Endothelial cell of umbilical vein (primary cell): ENCODE measurements around the gene SLC45A1. TPM values are rescaled to one million over a fixed set of nuclear protein-coding genes. Genes with fewer than 3 reads are reported as not detected.

Experiments used
- BruUV-seq: library from RNA; stranded (reverse); fragments of 400-500 nt; replicated peaks from 2 replicates; lab custom pipeline; 2021; lab: Mats Ljungman, UMichigan
- CTCF ChIA-PET: fragments of 300-600, 350-600 bp; sonication (Branson Sonifier 250); formaldehyde crosslinking; loops from one replicate; lab custom pipeline; 2021; ENCODE audit warnings: antibody characterized with exemption, inconsistent platforms; lab: Charles Lee
- POLR2A ChIA-PET: fragments of 300-600, 350-600 bp; sonication (Branson Sonifier 250); formaldehyde crosslinking; loops from one replicate; lab custom pipeline; 2021; ENCODE audit warnings: antibody characterized with exemption, inconsistent platforms; lab: Charles Lee
- DNase-seq: peaks from one replicate; pipeline ENCODE4 v3.0.0-alpha.2; 2011; ENCODE audit warnings: low read depth, low spot score
- FAIRE-seq: peaks from 2 replicates; lab custom pipeline; 2011; peaks lifted over from hg19 to GRCh38; lab: Jason Lieb, UNC
- H2AFZ ChIP-seq: 2 replicates; pipeline ENCODE4 v1.6.0; 2012; ENCODE audit warnings: low read depth, low read length, control low read depth, inconsistent platforms
- H3K27ac ChIP-seq: 2 replicates; pipeline ENCODE4 v1.5.1; 2011; ENCODE audit warnings: low read depth, mild to moderate bottlenecking, control low read depth, low read length, moderate library complexity; ENCODE audit not compliant: insufficient read depth
- H3K27me3 ChIP-seq, 2 experiments: 2 replicates each; pipeline versions ENCODE4 v1.6.0 to v1.6.1; 2011; ENCODE audit warnings: low read length in 2 of 2, mixed read lengths in 1 of 2; ENCODE audit not compliant: control insufficient read depth in 2 of 2, insufficient read depth in 2 of 2
- H3K36me3 ChIP-seq, 2 experiments: 2 replicates in 1 of 2; 3 replicates in 1 of 2; pipeline ENCODE4 v1.5.1; 2011; ENCODE audit warnings: low read length in 2 of 2, mild to moderate bottlenecking in 1 of 2, moderate library complexity in 1 of 2; ENCODE audit not compliant: control insufficient read depth in 2 of 2, insufficient read depth in 2 of 2; ENCODE audit errors: extremely low read depth in 1 of 2
- H3K4me1 ChIP-seq: 3 replicates; pipeline ENCODE4 v1.5.1; 2011; ENCODE audit warnings: mild to moderate bottlenecking, low read length; ENCODE audit not compliant: control insufficient read depth, insufficient read depth; ENCODE audit errors: extremely low read depth
- H3K4me2 ChIP-seq: 2 replicates; pipeline ENCODE4 v1.6.1; 2011; ENCODE audit warnings: low read length, control low read depth, mixed read lengths; ENCODE audit not compliant: insufficient read depth
- H3K4me3 ChIP-seq, 3 experiments: fragments of 200-600 bp in 1 of 3; sonication (generic), shearing (Covaris generic) in 1 of 3; replicated peaks in 1 of 3; 2 replicates each; pipeline ENCODE4 v1.5.1; 2011 to 2016; ENCODE audit warnings: control low read depth in 3 of 3, low read length in 3 of 3, mild to moderate bottlenecking in 2 of 3, inconsistent platforms in 1 of 3, low read depth in 1 of 3, moderate library complexity in 1 of 3; ENCODE audit not compliant: insufficient read depth in 1 of 3
- H3K79me2 ChIP-seq: 2 replicates; pipeline ENCODE4 v1.6.0; 2012; ENCODE audit warnings: low read length, inconsistent platforms; ENCODE audit not compliant: control insufficient read depth, insufficient read depth
- H3K9ac ChIP-seq: replicated peaks from 2 replicates; pipeline ENCODE3; 2011; ENCODE audit warnings: low read length, control low read depth; ENCODE audit not compliant: insufficient read depth; ENCODE audit errors: extremely low read depth
- H3K9me1 ChIP-seq: replicated peaks from 3 replicates; pipeline ENCODE4 v1.6.0; 2011; ENCODE audit warnings: mild to moderate bottlenecking, low read length; ENCODE audit not compliant: control insufficient read depth, insufficient read depth; ENCODE audit errors: extremely low read depth
- H3K9me3 ChIP-seq: replicated peaks from 2 replicates; pipeline ENCODE4 v1.5.1; 2012; ENCODE audit warnings: low read length, inconsistent platforms; ENCODE audit not compliant: control insufficient read depth, insufficient read depth
- H4K20me1 ChIP-seq: replicated peaks from 2 replicates; pipeline ENCODE3; 2011; ENCODE audit warnings: mild to moderate bottlenecking, low read length; ENCODE audit not compliant: control insufficient read depth, insufficient read depth; ENCODE audit errors: extremely low read depth
- CTCF ChIP-seq, 2 donors: IDR thresholded peaks; 1 replicate in 1 of 2; 2 replicates in 1 of 2; pipeline ENCODE4 v1.5.1; 2011; ENCODE audit warnings: low read length in 2 of 2, mild to moderate bottlenecking in 2 of 2, moderate library complexity in 2 of 2, control low read depth in 1 of 2, inconsistent platforms in 1 of 2, low read depth in 1 of 2; ENCODE audit not compliant: insufficient read depth in 1 of 2; ENCODE audit errors: extremely low read depth in 1 of 2
- EZH2 ChIP-seq: IDR thresholded peaks from 2 replicates; pipeline ENCODE4 v1.6.1; 2012; ENCODE audit warnings: borderline replicate concordance, low read depth, mild to moderate bottlenecking, moderate library complexity, low read length, inconsistent platforms; ENCODE audit not compliant: severe bottlenecking
- FOS ChIP-seq: IDR thresholded peaks from 2 replicates; pipeline ENCODE4 v1.6.1; 2011; ENCODE audit warnings: mild to moderate bottlenecking, low read length, moderate library complexity, borderline replicate concordance; ENCODE audit not compliant: insufficient read depth
- GATA2 ChIP-seq: IDR thresholded peaks from 2 replicates; pipeline ENCODE4 v1.7.0; 2011; ENCODE audit warnings: low read depth, mild to moderate bottlenecking, moderate library complexity, mixed read lengths, low read length; ENCODE audit not compliant: insufficient read length, insufficient read depth
- JUN ChIP-seq: IDR thresholded peaks from 2 replicates; pipeline ENCODE4 v1.6.1; 2011; ENCODE audit warnings: borderline replicate concordance, low read depth; ENCODE audit not compliant: insufficient read length, insufficient read depth
- MAX ChIP-seq: IDR thresholded peaks from 2 replicates; pipeline ENCODE4 v1.6.1; 2011; ENCODE audit not compliant: insufficient read depth, insufficient read length
- MYC ChIP-seq: IDR thresholded peaks from one replicate; pipeline ENCODE4 v1.6.1; 2011; ENCODE audit warnings: mild to moderate bottlenecking, low read depth, low read length
- POLR2A ChIP-seq: IDR thresholded peaks from 2 replicates; pipeline ENCODE4 v1.6.1; 2012; ENCODE audit warnings: low read depth, mild to moderate bottlenecking, control low read depth, low read length
- POLR2AphosphoS5 ChIP-seq: IDR thresholded peaks from 2 replicates; pipeline ENCODE4 v1.6.1; 2012; ENCODE audit warnings: low read depth, mild to moderate bottlenecking, control low read depth, low read length, moderate library complexity; ENCODE audit not compliant: insufficient read depth
- dilution Hi-C: fragments of 300-500 bp; cut with MboI; formaldehyde crosslinking; loops from one replicate; pipeline ENCODE4 v1.15.0; 2019; ENCODE audit warnings: low sequenced_read_pairs; ENCODE audit not compliant: extremely low pct_ligation_motif_present
- intact Hi-C: fragments of 100-400 bp; cut with micrococcal nuclease; formaldehyde crosslinking; loops from one replicate; pipeline ENCODE4 v1.10.0; 2022
- polyA plus RNA-seq, 4 experiments: library from polyadenylated mRNA; depleted of rRNA in 3 of 4; stranded (reverse) in 3 of 4; unstranded in 1 of 4; fragments of >200 nt; gene quantifications; 2 replicates each; pipeline versions ENCODE4 v1.2.1 to v1.2.3, GENCODE V29; 2011 to 2012; ENCODE audit warnings: missing spikeins in 1 of 4
- total RNA-seq: library from RNA; stranded (reverse); gene quantifications from 2 replicates; pipeline ENCODE4 v1.2.3, GENCODE V29; 2021

The SLC45A1 gene
- total and polyA plus RNA-seq, 2 donors (not counting 3 experiments of a cell fraction or from before 2014, with no cell fraction given) = 1.3 to 1.4 TPM

- no peak overlapping the region for H3K9ac ChIP-seq
- DNase-seq = no peak
- ChIA-PET POLR2A (no interaction called here), CTCF (interaction anchor here (1.3 to 4.7 kb wide), 7 partner anchors 11 to 297 kb away, joined by 5 to 396 read pairs (median 13); partner anchors contain the start of gene ERRFI1)
- H3K36me3 ChIP-seq = no peaks in the 10 kb centered on the region
- no peaks in the 10 kb centered on the region for H3K9me1 ChIP-seq
- H3K27me3 ChIP-seq = no peaks in the 10 kb centered on the region
- no peaks in the 10 kb centered on the region for H4K20me1 ChIP-seq
- dilution Hi-C loops (loop anchor here (10.0 kb wide), 1 partner anchor 298 kb away; no protein-coding TSS in a partner anchor), intact Hi-C loops (no loop called here)
- H3K4me1 ChIP-seq = peaks cover 4% of the 10 kb centered on the region
- no peak for TF ChIP-seq MAX
- no peak for TF ChIP-seq EZH2
- TF ChIP-seq JUN = no peak
- no peak for TF ChIP-seq FOS
- TF ChIP-seq GATA2 = no peak
- no peak for TF ChIP-seq MYC
- no peak for TF ChIP-seq POLR2A
- no peak for TF ChIP-seq POLR2AphosphoS5
- TF ChIP-seq CTCF (IDR thresholded peaks at IDR 0.05; ENCODE audit: extremely low read depth in 1 of 2, insufficient read depth in 1 of 2, low read depth in 1 of 2, low read length in 2 of 2) = no peak
- H3K79me2 ChIP-seq = no peaks in the 10 kb centered on the region
- H3K9me3 ChIP-seq = no peaks in the 10 kb centered on the region
- no peak overlapping the region for H3K4me3 ChIP-seq
- no TSS peak for BruUV-seq
- H3K4me2 ChIP-seq = no peak overlapping the region
- H2AFZ ChIP-seq = no peak overlapping the region
- H3K27ac ChIP-seq = no peak overlapping the region
- FAIRE-seq = no peak
Measured at GRCh38 chr1:8313231-8313630, 4.7 kb upstream of the SLC45A1 start.
